GM19240 (cell line): Measurements from ENCODE around the gene ZNF554.
"Not testable (repeated sequence)": the region's sequence is repeated elsewhere in the genome, so short reads cannot be mapped to it uniquely, and the experiment has no call there.

ENCODE experiments used
- DNase-seq: peaks from one replicate; pipeline ENCODE4 v3.0.0; 2011; ENCODE audit warnings: low spot score; ENCODE audit not compliant: insufficient read length

Gene ZNF554

DNA sequence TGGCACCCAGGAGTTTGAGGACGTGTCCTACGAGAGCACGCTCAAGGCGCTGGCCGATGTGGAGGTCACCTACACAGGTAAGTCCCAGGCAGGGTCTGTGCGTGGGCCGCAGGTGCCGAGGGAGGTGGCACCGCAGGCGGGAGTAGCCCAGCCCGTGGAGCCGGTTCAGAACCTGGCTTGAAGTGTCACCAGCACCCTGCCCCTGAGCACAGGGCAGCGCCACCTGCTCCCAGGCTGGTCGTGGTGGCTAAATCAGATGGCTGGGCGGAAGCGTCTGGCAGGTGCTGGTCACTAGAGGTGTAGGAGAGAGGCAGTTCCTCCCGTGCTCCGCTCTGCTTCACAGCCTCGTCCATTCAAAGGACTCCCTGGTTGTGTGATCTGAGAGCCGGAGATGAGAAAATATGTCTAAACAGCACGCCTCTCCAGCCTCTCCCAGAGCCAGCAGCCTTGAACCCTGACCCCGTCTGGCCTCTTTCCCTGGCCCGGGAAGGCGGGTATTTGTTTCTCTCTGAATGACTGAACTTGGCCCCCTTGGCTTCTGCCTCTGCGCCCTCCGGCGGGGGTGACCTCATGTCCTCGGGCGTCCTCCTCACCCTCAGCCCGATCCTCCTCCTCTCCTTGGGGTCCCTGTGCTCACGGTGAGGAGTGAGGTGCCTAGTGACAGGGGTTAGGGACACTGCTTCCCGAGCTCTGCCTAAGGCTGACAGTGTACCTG, 29.0 kb upstream of the ZNF554 start:
- DNase-seq = no peak

DNA sequence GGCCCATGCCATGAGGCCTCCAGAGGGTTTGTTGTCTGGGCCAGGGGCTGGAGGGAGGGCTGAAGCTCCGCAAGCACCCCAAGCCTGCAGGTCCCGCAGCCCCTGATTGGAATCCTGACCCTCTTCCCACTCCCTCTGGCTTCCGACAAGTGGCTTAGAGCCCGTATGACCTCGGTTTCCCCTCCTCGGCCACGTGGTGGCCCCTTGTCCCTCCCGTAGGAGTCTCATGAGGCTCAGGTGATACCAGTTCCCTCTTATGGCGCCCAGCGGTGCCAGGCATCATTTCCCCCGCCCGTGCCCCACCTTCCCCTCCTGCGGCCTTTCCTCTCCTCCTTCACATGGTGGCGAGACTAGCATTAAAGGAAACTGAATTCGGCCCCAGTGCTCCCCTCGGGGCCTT, 28.2 kb upstream of the ZNF554 start:
- no peak for DNase-seq

DNA sequence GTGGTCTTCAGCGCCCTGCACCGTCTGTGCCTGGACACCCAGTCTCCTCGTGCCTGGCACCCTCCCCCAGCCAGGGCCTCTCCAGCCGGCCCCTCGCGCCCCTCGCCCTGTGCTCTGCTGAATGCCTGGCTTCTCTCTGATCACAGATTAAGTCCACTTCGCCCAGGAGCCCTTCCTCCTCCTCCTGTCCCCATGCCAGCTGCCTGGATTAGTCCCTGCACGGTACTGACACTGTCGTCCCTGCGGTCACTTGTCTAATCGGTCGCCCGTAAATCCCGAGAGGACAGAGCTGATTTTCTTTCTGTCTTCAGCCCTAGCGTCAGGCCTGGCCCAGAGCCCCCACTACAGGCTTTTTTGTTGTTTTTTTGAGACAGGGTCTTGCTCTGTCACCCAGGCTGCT, 27.8 kb upstream of the ZNF554 start:
- DNase-seq = no peak

DNA sequence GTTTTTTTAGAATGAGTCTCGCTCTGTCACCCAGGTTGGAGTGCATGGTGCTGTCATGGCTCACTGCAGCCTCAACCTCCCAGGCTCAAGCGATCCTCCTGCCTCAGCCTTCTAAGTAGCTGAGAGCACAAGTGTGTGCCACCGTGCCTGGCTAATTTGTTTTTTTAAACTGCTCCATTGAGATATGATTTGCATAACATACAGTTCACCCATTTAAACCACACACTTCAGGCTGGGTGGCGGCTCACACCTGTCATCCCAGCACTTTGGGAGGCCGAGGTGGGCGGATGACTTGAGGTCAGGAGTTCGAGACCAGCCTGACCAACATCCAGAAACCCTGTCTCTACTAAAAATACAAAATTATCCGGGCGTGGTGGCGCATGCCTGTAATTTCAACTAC, 27.0 kb upstream of the ZNF554 start:
- DNase-seq = not testable (repeated sequence)

DNA sequence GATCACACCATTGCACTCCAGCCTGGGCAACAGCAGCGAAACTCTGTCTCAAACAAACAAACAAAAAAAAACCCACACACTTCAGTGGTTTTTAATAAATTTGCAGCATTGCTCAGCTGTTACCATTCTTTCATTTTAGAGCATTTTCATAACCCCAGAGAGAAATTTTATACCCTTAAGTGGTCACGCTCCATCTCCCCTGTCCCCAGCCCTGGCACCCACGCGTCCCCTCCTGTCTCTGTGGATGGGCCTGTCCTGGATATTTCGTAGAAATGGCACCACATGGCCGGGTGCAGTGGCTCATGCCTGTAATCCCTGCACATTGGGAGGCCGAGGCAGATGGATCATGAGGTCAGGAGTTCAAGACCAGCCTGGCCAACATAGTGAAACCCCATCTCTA, 26.5 kb upstream of the ZNF554 start:
- no peak for DNase-seq

DNA sequence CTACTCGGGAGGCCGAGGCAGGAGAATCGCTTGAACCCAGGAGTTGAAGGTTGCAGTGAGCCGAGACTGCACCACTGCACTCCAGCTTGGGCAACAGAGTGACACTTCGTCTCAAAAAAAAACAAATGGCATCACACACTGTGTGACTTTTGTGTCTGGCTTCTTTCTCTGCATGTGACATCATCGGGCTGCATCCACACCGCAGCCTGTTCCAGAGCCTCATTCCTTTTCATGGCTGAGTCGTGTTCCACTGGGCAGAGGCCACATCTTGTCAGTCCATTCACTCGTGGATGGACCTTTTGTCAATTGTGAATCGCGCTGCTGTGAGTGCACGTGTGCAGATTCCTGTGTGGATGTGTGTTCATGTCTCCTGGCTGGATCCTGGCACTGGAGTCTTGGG, 26.1 kb upstream of the ZNF554 start:
- DNase-seq = no peak

DNA sequence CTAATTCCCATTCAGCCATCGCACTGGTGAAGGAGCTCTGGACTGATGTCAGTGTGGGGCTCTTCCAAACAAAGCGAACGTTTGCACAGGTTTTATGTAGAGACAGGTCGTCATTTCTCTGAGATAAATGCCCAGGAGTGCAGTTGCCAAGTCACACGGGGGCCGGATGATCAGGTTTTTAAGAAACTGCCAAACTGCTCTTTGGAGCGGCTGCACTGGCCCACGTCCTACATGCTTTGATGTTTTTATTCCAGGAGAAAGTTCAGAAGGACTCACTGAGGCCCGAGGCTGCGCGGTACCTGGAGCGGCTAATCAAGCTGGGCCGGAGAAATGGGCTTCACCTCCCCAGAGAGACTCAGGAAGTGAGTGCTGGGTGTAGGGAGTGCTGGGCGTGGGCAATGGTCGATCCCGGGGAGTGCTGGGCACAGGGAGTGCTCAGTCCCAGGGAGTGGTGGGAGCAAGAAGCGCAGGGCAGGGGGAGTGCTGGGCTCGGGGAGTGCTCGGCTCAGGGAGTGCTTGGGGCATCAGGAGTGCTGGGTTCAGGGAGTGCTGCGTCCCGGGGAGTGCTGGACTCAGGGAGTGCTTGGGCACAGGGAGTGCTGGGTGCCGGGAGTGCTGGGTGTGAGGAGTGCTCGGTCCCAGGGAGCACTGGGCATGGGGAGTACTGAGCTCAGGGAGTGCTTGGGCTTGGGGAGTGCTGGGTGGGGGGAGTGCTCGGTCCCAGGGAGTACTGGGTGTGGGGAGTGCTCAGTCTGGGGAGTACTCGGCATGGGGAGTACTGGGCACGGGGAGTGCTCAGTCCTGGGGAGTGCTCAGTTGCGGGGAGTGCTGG, 23.6 kb upstream of the ZNF554 start:
- DNase-seq = no peak

DNA sequence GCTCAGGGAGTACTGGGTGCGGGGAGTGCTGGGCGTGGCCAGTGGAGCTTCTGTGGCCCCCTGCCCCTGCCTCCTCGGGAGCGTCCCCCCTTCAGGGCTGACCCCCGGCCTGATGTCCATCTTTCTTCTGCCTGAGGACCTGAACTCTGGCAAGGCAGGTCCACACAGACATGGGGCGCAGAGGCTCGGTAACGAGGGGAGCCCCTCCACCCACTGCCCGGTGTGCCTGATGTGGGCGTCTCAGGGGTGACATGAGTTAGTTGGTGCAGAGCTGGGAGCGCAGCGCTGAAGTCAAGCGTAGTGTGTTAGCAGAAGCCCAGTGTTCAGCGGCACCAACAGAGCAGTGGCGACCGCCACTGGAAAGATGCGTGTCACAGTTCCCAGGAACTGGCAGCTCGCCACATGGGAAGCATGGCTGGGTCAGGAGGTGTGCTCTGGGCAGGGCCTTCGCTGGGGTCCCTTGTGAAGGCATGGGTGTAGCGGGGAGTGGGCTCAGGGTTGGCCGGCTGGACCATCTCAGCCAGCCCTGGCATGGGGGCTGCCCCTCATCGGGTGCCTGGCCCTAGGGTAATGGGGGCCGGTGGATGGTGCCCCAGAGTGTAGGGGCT, 22.9 kb upstream of the ZNF554 start:
- no peak for DNase-seq

DNA sequence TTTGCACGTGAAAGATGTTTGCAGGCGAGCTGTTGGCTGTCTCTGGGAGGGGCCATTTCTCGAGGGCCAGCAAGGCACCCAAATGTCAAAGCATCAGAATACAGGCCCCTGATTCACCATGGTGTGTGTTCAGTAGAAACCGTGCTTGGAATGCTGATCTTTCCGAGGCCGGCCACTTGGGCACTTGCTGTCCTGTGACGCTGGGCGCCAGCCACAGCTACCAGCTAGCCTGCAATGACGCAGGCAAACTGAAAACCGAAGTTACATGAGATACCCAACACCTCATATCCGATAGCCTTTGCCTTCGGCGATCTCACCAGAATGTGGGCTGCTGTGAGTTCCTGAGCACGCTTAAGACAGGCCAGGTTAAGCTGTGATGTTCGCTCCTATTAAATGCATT, 22.4 kb upstream of the ZNF554 start:
- DNase-seq = no peak

DNA sequence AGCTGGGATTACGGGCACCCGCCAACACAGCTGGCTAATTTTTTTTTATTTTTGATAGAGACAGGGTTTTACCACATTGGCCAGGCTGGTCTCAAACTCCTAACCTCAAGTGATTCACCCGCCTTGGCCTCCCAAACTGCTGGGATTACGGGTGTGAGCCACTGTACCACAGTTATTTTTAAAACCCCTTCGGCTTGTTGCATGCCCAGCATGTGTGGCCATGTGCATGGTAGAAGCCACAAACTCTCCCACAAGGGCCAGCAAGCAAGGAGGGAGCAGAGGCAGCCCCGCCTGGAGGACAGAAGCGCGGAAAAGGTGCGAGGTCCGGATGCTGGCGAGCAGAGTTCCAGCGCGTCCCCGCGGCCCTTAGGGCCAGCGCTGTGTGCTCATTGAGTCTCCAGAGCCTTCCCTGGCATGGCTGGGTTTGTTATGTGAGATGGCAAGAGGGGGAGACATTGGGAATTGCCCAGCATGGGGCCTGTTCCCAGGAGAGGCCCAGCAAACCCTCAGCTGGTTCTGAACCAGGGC, 21.4 kb upstream of the ZNF554 start:
- no peak for DNase-seq

DNA sequence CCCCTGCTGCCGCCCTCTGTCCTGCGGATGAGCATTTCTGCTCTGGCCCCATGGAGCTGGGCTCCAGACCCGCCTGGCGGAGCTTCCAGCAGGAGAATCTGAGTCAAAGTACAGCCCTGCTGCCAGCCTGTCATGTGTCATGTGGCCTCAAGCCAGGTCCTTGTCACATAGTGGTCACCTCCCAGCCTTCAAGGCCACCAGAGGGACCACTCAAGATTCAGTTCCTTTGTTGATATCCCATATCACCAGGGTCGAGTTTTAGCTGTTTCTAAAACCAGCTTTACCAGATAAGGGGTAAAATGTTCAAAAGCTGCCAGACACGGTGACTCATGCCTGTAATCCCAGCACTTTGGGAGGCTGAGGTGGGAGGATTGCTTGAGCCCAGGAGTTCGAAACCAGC, 20.9 kb upstream of the ZNF554 start:
- no peak for DNase-seq

DNA sequence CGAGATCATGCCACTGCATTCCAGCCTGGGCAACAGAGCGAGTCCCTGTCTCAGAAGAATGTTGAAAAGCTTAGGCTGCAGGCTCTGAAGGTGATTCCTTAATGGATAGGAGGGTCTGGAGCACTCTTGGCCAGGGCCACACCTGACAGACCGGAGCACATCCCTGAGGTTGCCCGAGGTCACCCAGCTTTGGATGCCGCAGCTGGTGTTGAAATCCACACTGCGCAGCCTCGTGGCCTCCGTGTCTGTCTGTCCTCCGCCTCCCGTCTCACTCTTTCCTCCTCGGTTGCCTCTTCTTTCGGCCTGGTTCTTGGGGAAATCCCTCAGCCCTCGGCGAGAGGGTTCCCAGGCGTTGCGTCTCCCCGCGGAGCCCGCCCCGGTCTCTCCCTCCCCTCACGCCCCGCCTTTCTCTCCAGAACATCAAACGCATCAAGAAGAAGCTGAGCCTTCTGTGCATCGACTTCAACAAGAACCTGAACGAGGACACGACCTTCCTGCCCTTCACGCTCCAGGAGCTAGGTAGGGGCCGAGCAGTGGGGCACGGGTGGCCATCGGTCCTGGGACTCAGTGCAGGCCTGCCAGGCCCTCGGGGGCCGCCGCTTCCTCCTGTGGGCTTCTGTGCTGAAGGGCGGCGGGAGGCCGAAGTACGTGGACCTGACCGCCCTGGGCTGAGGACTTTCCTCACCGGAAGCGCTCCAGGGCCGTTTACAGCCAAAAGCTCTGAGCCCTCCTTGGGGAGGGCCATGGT, 20.2 kb upstream of the ZNF554 start:
- DNase-seq = no peak

DNA sequence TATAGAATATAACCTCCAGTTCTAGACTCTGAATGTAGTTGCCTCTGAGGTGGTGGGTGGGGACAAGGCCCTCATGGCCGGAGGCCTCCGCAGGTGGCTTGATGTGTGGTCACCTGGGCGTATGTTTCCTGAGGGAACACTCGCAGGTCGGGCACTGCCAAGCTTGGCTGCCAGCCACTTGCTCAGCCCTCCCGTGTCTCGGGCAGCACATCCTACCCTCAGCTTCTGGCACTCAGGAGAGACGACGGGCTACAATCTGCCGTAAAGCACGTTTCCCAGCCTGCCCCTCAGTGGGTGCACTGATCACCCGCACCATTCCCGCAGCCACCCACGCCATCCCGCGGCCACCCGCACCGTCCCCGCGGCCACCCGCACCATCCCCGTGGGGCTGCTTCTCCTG, 19.2 kb upstream of the ZNF554 start:
- no peak for DNase-seq

DNA sequence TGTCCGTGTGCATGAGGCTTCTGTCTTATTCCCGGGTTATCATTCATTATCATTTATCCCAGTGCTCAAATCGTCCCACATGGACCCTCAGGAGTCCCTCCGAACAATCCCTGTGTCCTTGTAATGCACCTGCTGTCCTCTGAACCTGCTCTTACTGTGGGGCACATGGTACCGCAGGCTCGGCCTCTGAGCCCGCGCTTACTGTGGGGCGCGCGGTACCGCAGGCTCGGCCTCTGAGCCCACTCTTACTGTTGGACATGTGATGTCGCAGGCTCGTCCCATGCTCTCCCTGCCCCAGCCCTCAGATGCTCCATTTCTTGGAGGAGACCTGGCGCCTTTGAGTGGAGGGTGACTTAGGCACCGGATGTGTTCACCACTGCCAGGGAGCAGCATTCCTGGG, 16.8 kb upstream of the ZNF554 start:
- DNase-seq = no peak

DNA sequence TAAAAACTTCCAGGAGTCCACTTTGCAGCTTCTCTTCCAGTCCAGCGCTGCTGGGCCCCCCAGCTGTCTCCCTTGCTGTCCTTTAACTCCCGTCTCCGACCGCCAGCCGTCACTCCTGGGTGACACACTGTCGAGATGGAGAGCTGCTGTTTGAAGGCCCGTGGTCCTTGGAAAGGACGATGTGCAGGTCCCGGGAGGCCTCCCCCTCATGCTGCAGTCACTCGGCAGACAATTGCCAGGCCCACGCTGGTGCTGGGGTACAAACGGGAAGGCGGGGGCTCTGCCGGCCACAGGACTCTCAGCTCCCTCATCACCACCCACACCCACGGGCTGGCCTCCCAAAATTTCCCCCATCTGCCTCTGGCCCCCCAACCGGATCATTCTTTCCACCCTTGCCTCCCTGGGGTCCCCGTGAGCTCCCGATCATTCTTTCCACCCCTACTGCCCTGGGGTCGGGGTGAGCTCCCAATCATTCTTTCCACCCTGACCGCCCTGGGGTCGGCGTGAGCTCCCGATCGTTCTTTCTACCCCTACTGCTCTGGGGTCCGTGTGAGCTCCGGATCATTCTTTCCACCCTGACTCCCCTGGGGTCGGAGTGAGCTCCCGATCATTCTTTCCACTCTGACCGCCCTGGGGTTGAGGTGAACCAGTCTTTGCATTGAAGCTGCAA, 16.0 kb upstream of the ZNF554 start:
- no peak for DNase-seq

DNA sequence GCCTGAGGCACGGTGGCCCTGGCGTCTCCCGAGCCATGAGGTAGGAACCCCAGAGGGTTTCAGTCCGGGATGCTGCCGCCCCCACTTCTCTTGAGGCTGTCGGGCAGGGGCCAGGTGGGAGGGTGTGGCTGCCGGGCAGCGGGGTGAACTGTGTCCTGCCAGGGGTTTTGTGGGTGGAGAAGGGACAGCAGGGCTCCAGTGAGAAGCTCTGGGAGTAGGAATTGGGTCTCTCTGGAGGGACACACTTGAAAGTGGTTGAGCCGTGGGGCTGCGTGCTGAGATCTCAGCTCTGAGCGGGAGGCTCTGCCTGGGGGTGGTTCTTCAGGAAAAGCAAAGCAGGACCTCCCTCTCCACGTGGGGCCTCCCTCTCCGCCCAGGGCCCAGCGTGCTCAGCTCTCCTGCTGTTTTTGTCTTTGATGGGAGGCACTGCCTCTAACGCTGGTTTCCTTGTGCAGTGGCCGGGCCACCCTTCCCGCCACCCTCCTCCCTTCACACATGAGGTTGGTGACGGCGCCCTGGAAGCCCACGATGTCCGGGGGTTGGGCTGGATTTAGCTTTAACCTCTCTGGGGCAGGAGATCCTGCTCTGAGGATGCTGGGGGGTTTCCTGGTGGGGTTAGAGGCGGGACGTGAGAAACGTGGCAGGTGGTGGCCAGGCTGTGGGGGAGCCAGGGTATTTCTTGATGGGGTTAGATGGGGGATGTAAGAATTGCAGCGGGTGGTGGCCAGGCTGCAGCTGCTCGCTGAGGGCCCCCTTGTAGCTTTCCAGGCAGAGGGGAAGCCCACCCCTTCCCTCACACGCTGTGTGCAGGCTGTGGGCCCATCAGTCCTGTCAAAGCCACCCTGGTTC, 15.3 kb upstream of the ZNF554 start:
- DNase-seq = no peak

DNA sequence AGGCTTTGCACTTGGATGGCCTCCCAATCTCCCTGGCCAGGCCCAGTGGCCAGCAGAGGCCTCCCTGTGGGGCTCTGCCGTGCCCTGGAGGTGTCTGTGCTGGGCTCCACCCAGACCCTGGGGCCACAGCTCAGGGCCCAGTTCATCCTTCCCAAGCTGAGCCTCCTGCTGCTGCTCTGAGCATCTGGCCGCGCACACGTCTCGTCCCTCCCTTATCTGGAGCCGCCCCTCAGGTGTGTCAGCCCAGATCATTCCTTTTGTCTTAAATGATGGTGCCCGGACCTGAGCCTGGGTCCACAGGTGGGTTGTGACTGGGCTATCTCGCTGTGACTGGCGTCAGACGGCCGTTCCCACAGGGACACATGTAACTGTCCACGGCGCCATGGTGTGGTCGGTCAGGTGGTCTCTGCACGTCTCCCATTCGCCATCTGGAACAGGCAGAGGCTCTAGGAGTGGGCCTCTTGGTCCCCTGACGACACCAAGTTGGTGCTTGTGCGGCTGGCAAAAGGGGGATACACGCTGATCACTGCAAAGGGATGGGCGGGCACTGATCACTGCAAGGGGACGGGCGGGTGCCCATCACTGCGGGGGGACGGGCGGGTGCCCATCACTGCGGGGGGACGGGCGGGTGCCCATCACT, 14.3 kb upstream of the ZNF554 start:
- DNase-seq = no peak

DNA sequence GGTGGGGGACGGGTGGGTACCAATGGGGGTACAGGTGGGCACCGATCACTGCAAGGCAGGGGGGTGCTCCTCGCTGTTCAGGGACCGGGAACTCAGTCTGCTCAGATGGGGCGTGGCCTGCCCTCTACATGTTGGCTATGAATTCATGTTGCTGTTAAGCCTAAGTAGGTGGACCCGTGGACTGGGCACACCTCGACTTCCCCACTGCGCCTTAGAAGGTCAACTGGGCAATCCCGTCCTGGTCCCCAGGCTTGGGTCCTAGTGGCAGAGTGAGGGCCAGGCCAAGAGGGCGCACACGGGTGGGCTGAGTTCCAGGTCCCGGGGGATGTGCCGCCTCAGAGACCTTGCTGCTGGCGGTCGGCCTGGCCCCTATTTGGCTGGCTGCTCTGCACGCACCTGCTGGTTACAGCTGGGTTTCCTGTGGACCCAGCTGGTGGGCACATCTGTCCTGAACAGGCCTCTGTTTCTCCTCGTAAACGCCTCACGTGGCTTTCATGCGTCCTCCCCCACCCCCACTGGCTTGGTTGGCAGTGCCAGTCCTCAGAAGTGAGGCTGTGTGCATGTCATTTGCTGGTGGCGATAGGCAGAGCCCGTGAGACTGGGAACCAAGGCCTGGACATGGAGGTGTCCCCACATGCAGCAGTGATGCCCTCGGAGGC, 13.5 kb upstream of the ZNF554 start:
- DNase-seq = no peak

DNA sequence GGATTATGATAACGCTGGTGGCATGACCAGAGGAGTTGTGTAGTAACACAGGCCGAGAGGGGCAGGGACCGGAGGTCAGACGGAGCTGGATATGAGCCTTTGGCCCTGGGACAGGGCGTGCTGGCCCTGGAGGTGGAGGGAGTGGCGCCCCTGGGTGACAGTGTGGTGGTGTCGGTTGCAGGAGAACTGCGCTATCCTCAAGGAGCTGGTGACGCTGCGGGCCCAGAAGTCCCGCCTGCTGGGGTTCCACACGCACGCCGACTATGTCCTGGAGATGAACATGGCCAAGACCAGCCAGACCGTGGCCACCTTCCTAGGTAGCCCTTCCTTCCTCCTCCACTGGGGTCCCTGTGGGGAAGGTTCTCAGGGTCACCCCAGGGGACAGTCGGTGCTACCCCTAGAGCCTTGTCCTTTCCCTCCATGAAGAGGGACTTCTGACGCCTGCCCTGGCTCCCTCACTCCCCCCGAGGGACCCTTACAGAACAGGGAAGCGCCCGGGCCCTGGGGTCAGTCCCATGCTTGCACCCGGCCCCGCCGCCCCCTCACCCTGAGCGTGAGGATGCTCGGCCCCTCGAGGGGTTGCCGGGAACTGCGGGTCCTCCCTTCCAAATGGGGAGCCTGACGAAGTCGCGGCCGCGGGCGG, 12.8 kb upstream of the ZNF554 start:
- no peak for DNase-seq
